ENCODE measurements around the gene FERD3L. TPM values are rescaled to one million over a fixed set of nuclear protein-coding genes. Genes with fewer than 3 reads are reported as not detected.

FERD3L gene
- total RNA-seq, 5 donors from 2014 or later (not counting 1 experiment from before 2014, with no cell fraction given): not detected

GRCh38 chr7:19117870-19118608, 27.2 kb downstream of the FERD3L start:
- ATAC-seq (replicated peaks in 1 of 4): no peak
- Mint-ChIP-seq H3K4me3 (no peak overlapping the region), H3K27me3 (peaks cover 52 to 62% of the 10 kb centered on the region in 2 donors), H3K9me3 (no peaks in the 10 kb centered on the region), H3K36me3 (no peaks in the 10 kb centered on the region), H3K4me1 (peaks cover 0 to 3% (median 0%) of the 10 kb centered on the region in 3 donors), H3K27ac (no peak overlapping the region)
- WGBS (ENCODE audit: insufficient coverage): 3% methylated on average over 42 of the region's 51 CpGs
- Histone ChIP-seq H3K27ac (ENCODE audit: low read length) (no peak overlapping the region), H3K36me3 (ENCODE audit: control insufficient read depth in 2 of 2, extremely low read depth in 1 of 2, insufficient read depth in 1 of 2, low read length in 1 of 2) (no peaks in the 10 kb centered on the region), H3K9me3 (no peaks in the 10 kb centered on the region), H3K4me1 (ENCODE audit: control insufficient read depth in 1 of 2, extremely low read depth in 1 of 2, insufficient read depth in 2 of 2, low read length in 2 of 2) (peaks cover 0 to 11% of the 10 kb centered on the region in 2 experiments), H3K4me3 (ENCODE audit: control insufficient read depth in 1 of 2, extremely low read depth in 1 of 2, low read length in 1 of 2) (no peak overlapping the region), H3K27me3 (replicated peaks in 1 of 2; ENCODE audit: control insufficient read depth in 2 of 2, extremely low read depth in 1 of 2, insufficient read depth in 2 of 2, low read length in 1 of 2) (peaks cover 10 to 29% of the 10 kb centered on the region in 2 experiments)
- DNase-seq: no peak
- ChIA-PET CTCF (no interaction called here), POLR2A (no interaction called here)

GRCh38 chr7:19117091-19117869, 27.9 kb downstream of the FERD3L start, which contains the start of gene TWIST1:
TSS of gene TWIST1 (minus strand) at chr7:19117636. CDS start at chr7:19117321, 315 bp downstream.
- Mint-ChIP-seq H3K27ac (no peak within 1 kb of the TSS), H3K4me1 (peaks cover 0 to 3% (median 0%) of the 10 kb centered on the region in 3 donors), H3K9me3 (no peaks in the 10 kb centered on the region), H3K36me3 (no peaks in the 10 kb centered on the region), H3K4me3 (no peak within 1 kb of the TSS), H3K27me3 (peaks cover 52 to 60% of the 10 kb centered on the region in 2 donors)
- ChIA-PET POLR2A (no interaction called here), CTCF (no interaction called here)
- peak in 1 of 4 experiments; percentile 17 for ATAC-seq (replicated peaks in 1 of 4)
- no peak for DNase-seq
- H3K27ac ChIP-seq (ENCODE audit: low read length): no peak within 1 kb of the TSS
- H3K9me3 ChIP-seq: no peaks in the 10 kb centered on the region
- no peak within 1 kb of the TSS for H3K4me3 ChIP-seq (ENCODE audit: control insufficient read depth in 1 of 2, extremely low read depth in 1 of 2, low read length in 1 of 2)
- peaks cover 0 to 13% of the 10 kb centered on the region in 2 experiments for H3K4me1 ChIP-seq (ENCODE audit: control insufficient read depth in 1 of 2, extremely low read depth in 1 of 2, insufficient read depth in 2 of 2, low read length in 2 of 2)
- H3K27me3 ChIP-seq (replicated peaks in 1 of 2; ENCODE audit: control insufficient read depth in 2 of 2, extremely low read depth in 1 of 2, insufficient read depth in 2 of 2, low read length in 1 of 2): peaks cover 13 to 33% of the 10 kb centered on the region in 2 experiments
- WGBS (ENCODE audit: insufficient coverage): 2% methylated on average over 60 of the region's 91 CpGs
- no peaks in the 10 kb centered on the region for H3K36me3 ChIP-seq (ENCODE audit: control insufficient read depth in 2 of 2, extremely low read depth in 1 of 2, insufficient read depth in 1 of 2, low read length in 1 of 2)

- POLR2A ChIA-PET: interaction anchor here in 1 of 2 donors (0.6 kb wide), 2 partner anchors 19 to 272 kb away, joined by 3 to 10 read pairs; no protein-coding TSS in a partner anchor
- peak overlapping the region; percentile 9 to 50 (median 14) for H3K4me3 Mint-ChIP-seq
- H3K36me3 Mint-ChIP-seq: no peaks in the 10 kb centered on the region
- H3K4me1 Mint-ChIP-seq: peaks cover 0 to 3% (median 0%) of the 10 kb centered on the region in 3 donors
- H3K27me3 Mint-ChIP-seq: peaks cover 54 to 62% of the 10 kb centered on the region in 2 donors
- H3K9me3 Mint-ChIP-seq: no peaks in the 10 kb centered on the region
- Histone ChIP-seq H3K9me3 (no peaks in the 10 kb centered on the region), H3K27me3 (replicated peaks in 1 of 2; ENCODE audit: control insufficient read depth in 2 of 2, extremely low read depth in 1 of 2, insufficient read depth in 2 of 2, low read length in 1 of 2) (peaks cover 13 to 37% of the 10 kb centered on the region in 2 experiments), H3K4me3 (ENCODE audit: control insufficient read depth in 1 of 2, extremely low read depth in 1 of 2, low read length in 1 of 2) (no peak overlapping the region), H3K4me1 (ENCODE audit: control insufficient read depth in 1 of 2, extremely low read depth in 1 of 2, insufficient read depth in 2 of 2, low read length in 2 of 2) (peaks cover 0 to 15% of the 10 kb centered on the region in 2 experiments), H3K36me3 (ENCODE audit: control insufficient read depth in 2 of 2, extremely low read depth in 1 of 2, insufficient read depth in 1 of 2, low read length in 1 of 2) (no peaks in the 10 kb centered on the region), H3K27ac (ENCODE audit: low read length) (no peak overlapping the region)
- H3K27ac Mint-ChIP-seq: peak overlapping the region in 1 of 2 donors; percentile 23
- ATAC-seq (replicated peaks in 1 of 4) (no peak), DNase-seq (no peak)
- 2% methylated on average over 58 of the region's 70 CpGs for WGBS (ENCODE audit: insufficient coverage)
- CTCF ChIA-PET: interaction anchor here (0.6 to 0.7 kb wide), 2 partner anchors 9 to 21 kb away, joined by 3 read pairs; no protein-coding TSS in a partner anchor
These were observed 28.8 kb downstream of the FERD3L start for GRCh38 chr7:19116121-19117090.

- H3K4me3 ChIP-seq (ENCODE audit: control insufficient read depth in 1 of 2, extremely low read depth in 1 of 2, low read length in 1 of 2): no peak overlapping the region
- H3K27me3 ChIP-seq (replicated peaks in 1 of 2; ENCODE audit: control insufficient read depth in 2 of 2, extremely low read depth in 1 of 2, insufficient read depth in 2 of 2, low read length in 1 of 2): peaks cover 13 to 41% of the 10 kb centered on the region in 2 experiments
- no peaks in the 10 kb centered on the region for H3K9me3 ChIP-seq
- ATAC-seq (replicated peaks in 1 of 4) (no peak), DNase-seq (no peak)
- no peaks in the 10 kb centered on the region for H3K36me3 ChIP-seq (ENCODE audit: control insufficient read depth in 2 of 2, extremely low read depth in 1 of 2, insufficient read depth in 1 of 2, low read length in 1 of 2)
- peaks cover 0 to 15% of the 10 kb centered on the region in 2 experiments for H3K4me1 ChIP-seq (ENCODE audit: control insufficient read depth in 1 of 2, extremely low read depth in 1 of 2, insufficient read depth in 2 of 2, low read length in 2 of 2)
- H3K9me3 Mint-ChIP-seq: no peaks in the 10 kb centered on the region
- H3K36me3 Mint-ChIP-seq: no peaks in the 10 kb centered on the region
- peaks cover 0 to 3% (median 0%) of the 10 kb centered on the region in 3 donors for H3K4me1 Mint-ChIP-seq
- POLR2A ChIA-PET: no interaction called here
- H3K27me3 Mint-ChIP-seq: peaks cover 55 to 66% of the 10 kb centered on the region in 2 donors
- no peak overlapping the region for H3K27ac ChIP-seq (ENCODE audit: low read length)
- no peak overlapping the region for H3K4me3 Mint-ChIP-seq
- CTCF ChIA-PET: no interaction called here
- no peak overlapping the region for H3K27ac Mint-ChIP-seq
- WGBS (ENCODE audit: insufficient coverage): no CpG with 5 or more reads among the region's 2 CpGs
These were observed 30.7 kb downstream of the FERD3L start for GRCh38 chr7:19114551-19114855.

- Histone ChIP-seq H3K9me3 (no peaks in the 10 kb centered on the region), H3K4me3 (ENCODE audit: control insufficient read depth in 1 of 2, extremely low read depth in 1 of 2, low read length in 1 of 2) (no peak overlapping the region), H3K27me3 (replicated peaks in 1 of 2; ENCODE audit: control insufficient read depth in 2 of 2, extremely low read depth in 1 of 2, insufficient read depth in 2 of 2, low read length in 1 of 2) (peaks cover 14 to 39% of the 10 kb centered on the region in 2 experiments), H3K27ac (ENCODE audit: low read length) (no peak overlapping the region), H3K4me1 (ENCODE audit: control insufficient read depth in 1 of 2, extremely low read depth in 1 of 2, insufficient read depth in 2 of 2, low read length in 2 of 2) (peaks cover 0 to 15% of the 10 kb centered on the region in 2 experiments), H3K36me3 (ENCODE audit: control insufficient read depth in 2 of 2, extremely low read depth in 1 of 2, insufficient read depth in 1 of 2, low read length in 1 of 2) (no peaks in the 10 kb centered on the region)
- peaks cover 0 to 3% (median 0%) of the 10 kb centered on the region in 3 donors for H3K4me1 Mint-ChIP-seq
- POLR2A ChIA-PET: no interaction called here
- H3K36me3 Mint-ChIP-seq: no peaks in the 10 kb centered on the region
- no peak overlapping the region for H3K4me3 Mint-ChIP-seq
- no CpG with 5 or more reads among the region's 3 CpGs for WGBS (ENCODE audit: insufficient coverage)
- H3K27me3 Mint-ChIP-seq: peaks cover 57 to 67% of the 10 kb centered on the region in 2 donors
- CTCF ChIA-PET: no interaction called here
- H3K27ac Mint-ChIP-seq: no peak overlapping the region
- H3K9me3 Mint-ChIP-seq: no peaks in the 10 kb centered on the region
- DNase-seq (no peak), ATAC-seq (replicated peaks in 1 of 4) (no peak)
These were observed 31.2 kb downstream of the FERD3L start for GRCh38 chr7:19113855-19114550.

Data from T-cell (primary cell).